DND-41 (cell line): ENCODE results near the gene PNKD.

ENCODE experiments used
- ATAC-seq: fragments of 200-7000 bp; cut with Tn5 transposase; 3 replicates; pipeline ENCODE4 v1.9.1; 2021; ENCODE audit warnings: low read depth; ENCODE audit not compliant: insufficient read depth
- DNase-seq: peaks from one replicate; pipeline ENCODE4 v3.0.0-alpha.2; 2020
- H2AFZ ChIP-seq: 2 replicates; pipeline ENCODE4 v1.6.0; 2012; ENCODE audit warnings: low read depth, low read length
- H3K27ac ChIP-seq: 2 replicates; pipeline ENCODE4 v1.5.1; 2012; ENCODE audit warnings: low read length, inconsistent platforms
- H3K27me3 ChIP-seq: fragments of 200-600 bp; sonication (generic); 2 replicates; pipeline ENCODE4 v1.6.0; 2012; ENCODE audit warnings: low read length, mild to moderate bottlenecking, inconsistent platforms; ENCODE audit not compliant: insufficient read depth, poor library complexity
- H3K36me3 ChIP-seq: 2 replicates; pipeline ENCODE4 v1.5.1; 2012; ENCODE audit warnings: low read length, inconsistent platforms; ENCODE audit not compliant: insufficient read depth
- H3K4me1 ChIP-seq: 2 replicates; pipeline ENCODE4 v1.5.1; 2012; ENCODE audit warnings: mild to moderate bottlenecking, low read length; ENCODE audit not compliant: insufficient read depth
- H3K4me2 ChIP-seq: 2 replicates; pipeline ENCODE4 v1.6.0; 2012; ENCODE audit warnings: mild to moderate bottlenecking, moderate library complexity, low read length, inconsistent platforms; ENCODE audit not compliant: insufficient read depth
- H3K4me3 ChIP-seq, 2 experiments: fragments of 200-600 bp in 1 of 2; shearing (Covaris generic) in 1 of 2; 2 replicates each; pipeline ENCODE4 v1.5.1; 2012 to 2016; ENCODE audit warnings: inconsistent platforms in 2 of 2, low read length in 2 of 2, mild to moderate bottlenecking in 2 of 2, low read depth in 1 of 2, moderate library complexity in 1 of 2
- H3K79me2 ChIP-seq: 2 replicates; pipeline ENCODE4 v1.6.0; 2012; ENCODE audit warnings: low read length, inconsistent platforms; ENCODE audit not compliant: insufficient read depth
- H3K9ac ChIP-seq: 2 replicates; pipeline ENCODE4 v1.6.0; 2012; ENCODE audit warnings: low read depth, mild to moderate bottlenecking, inconsistent platforms, low read length, moderate library complexity
- H3K9me3 ChIP-seq: 2 replicates; pipeline ENCODE4 v1.5.1; 2012; ENCODE audit warnings: low read length, moderate library complexity, mild to moderate bottlenecking, inconsistent platforms; ENCODE audit not compliant: insufficient read depth, severe bottlenecking
- H4K20me1 ChIP-seq: 2 replicates; pipeline ENCODE4 v1.6.0; 2012; ENCODE audit warnings: low read length; ENCODE audit not compliant: insufficient read depth
- CTCF ChIP-seq: IDR thresholded peaks from 2 replicates; pipeline ENCODE4 v1.5.1; 2012; ENCODE audit warnings: borderline replicate concordance, low read length, moderate library complexity, mild to moderate bottlenecking; ENCODE audit not compliant: poor library complexity, severe bottlenecking; ENCODE audit errors: extremely low read depth
- EZH2 ChIP-seq: IDR thresholded peaks from 3 replicates; pipeline ENCODE4 v1.6.1; 2012; ENCODE audit warnings: borderline replicate concordance, low read depth, mild to moderate bottlenecking, moderate library complexity, low read length, inconsistent platforms; ENCODE audit not compliant: severe bottlenecking

The PNKD gene

GRCh38 chr2:218392459-218392858 is 122.1 kb downstream of the PNKD start:
- ATAC-seq (no peak), DNase-seq (no peak)
- Histone ChIP-seq H3K4me3 (no peak overlapping the region), H4K20me1 (no peaks in the 10 kb centered on the region), H3K9ac (no peak overlapping the region), H3K27ac (no peak overlapping the region), H3K4me2 (no peak overlapping the region), H3K4me1 (peaks cover 18% of the 10 kb centered on the region), H3K36me3 (no peaks in the 10 kb centered on the region; the same call in 1 of the 2 replicates), H3K9me3 (no peaks in the 10 kb centered on the region), H3K27me3 (no peaks in the 10 kb centered on the region), H2AFZ (no peak overlapping the region), H3K79me2 (peaks cover 4% of the 10 kb centered on the region)
- TF ChIP-seq EZH2 (no peak), CTCF (no peak)

DNA sequence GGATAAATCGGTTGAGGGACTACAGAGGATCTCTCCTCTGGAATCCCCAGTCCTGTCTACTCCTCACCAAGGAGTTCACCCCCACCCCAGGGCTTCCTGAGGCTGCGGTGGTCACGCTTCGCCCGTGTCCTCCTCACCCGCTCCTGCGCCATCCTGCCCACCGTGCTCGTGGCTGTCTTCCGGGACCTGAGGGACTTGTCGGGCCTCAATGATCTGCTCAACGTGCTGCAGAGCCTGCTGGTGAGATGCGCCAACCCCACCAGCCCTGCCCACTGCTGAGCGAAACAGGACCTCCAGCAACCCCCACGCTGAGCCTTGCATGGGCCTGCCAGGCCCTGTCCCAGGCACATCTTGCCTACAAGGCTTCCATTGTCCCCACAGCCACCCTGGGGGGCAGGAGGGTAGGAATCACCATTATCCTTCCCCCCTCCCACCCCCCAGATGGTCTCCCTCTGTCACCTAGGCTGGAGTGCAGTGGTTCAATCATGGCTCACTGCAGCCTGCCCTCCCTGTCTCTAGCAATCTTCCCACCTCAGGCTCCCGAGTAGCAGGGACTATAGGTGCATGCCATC is 122.7 kb downstream of the PNKD start:
- no peak overlapping the region for H3K4me3 ChIP-seq
- no peak overlapping the region for H2AFZ ChIP-seq
- no peaks in the 10 kb centered on the region; the same call in 1 of the 2 replicates for H3K36me3 ChIP-seq
- no peak overlapping the region for H3K4me2 ChIP-seq
- no peak for TF ChIP-seq CTCF
- no peak for TF ChIP-seq EZH2
- H3K27ac ChIP-seq = no peak overlapping the region
- H3K79me2 ChIP-seq = peaks cover 9% of the 10 kb centered on the region
- H3K4me1 ChIP-seq = peaks cover 23% of the 10 kb centered on the region
- H3K9ac ChIP-seq = no peak overlapping the region
- no peaks in the 10 kb centered on the region for H3K27me3 ChIP-seq
- DNase-seq (no peak), ATAC-seq (no peak)
- no peaks in the 10 kb centered on the region for H4K20me1 ChIP-seq
- H3K9me3 ChIP-seq = no peaks in the 10 kb centered on the region

- Histone ChIP-seq H3K4me3 (no peak overlapping the region), H3K9ac (no peak overlapping the region), H3K4me2 (no peak overlapping the region), H3K27me3 (no peaks in the 10 kb centered on the region), H3K36me3 (no peaks in the 10 kb centered on the region; the same call in 1 of the 2 replicates), H3K9me3 (no peaks in the 10 kb centered on the region), H3K4me1 (peaks cover 29% of the 10 kb centered on the region), H4K20me1 (no peaks in the 10 kb centered on the region), H2AFZ (no peak overlapping the region), H3K79me2 (peaks cover 16% of the 10 kb centered on the region), H3K27ac (no peak overlapping the region)
- ATAC-seq (no peak), DNase-seq (peak; percentile 27)
- no peak for TF ChIP-seq CTCF
- no peak for TF ChIP-seq EZH2
These were observed 123.5 kb downstream of the PNKD start for GRCh38 chr2:218393750-218394290.
